H9 (cell line): ENCODE results near the gene SWSAP1. TPM values are rescaled to one million over a fixed set of nuclear protein-coding genes. Genes with fewer than 3 reads are reported as not detected.

Source experiments
- DNase-seq: peaks from one replicate; pipeline ENCODE4 v3.0.0-alpha.2; 2017
- H2AFZ ChIP-seq: one replicate; pipeline ENCODE4 v1.6.1; 2013; ENCODE audit warnings: mild to moderate bottlenecking, low read length, control low read depth, moderate library complexity
- H2AK5ac ChIP-seq: 2 replicates; pipeline ENCODE4 v1.6.1; 2013; ENCODE audit warnings: low read length, control low read depth, mixed read lengths; ENCODE audit not compliant: insufficient read length
- H2BK120ac ChIP-seq: one replicate; pipeline ENCODE4 v1.6.1; 2013; ENCODE audit warnings: low read depth, mild to moderate bottlenecking, low read length, control low read depth, inconsistent platforms; ENCODE audit not compliant: poor library complexity, severe bottlenecking
- H2BK12ac ChIP-seq: 2 replicates; pipeline ENCODE4 v1.6.1; 2013; ENCODE audit warnings: low read length, control low read depth, mixed read lengths, low read depth; ENCODE audit not compliant: insufficient read length
- H2BK15ac ChIP-seq: 2 replicates; pipeline ENCODE4 v1.6.1; 2013; ENCODE audit warnings: low read depth, low read length, control low read depth
- H2BK20ac ChIP-seq: one replicate; pipeline ENCODE4 v1.6.1; 2013; ENCODE audit warnings: low read depth, mild to moderate bottlenecking, low read length, control low read depth, inconsistent platforms; ENCODE audit not compliant: poor library complexity, severe bottlenecking
- H2BK5ac ChIP-seq: 2 replicates; pipeline ENCODE4 v1.6.1; 2013; ENCODE audit warnings: low read length, control low read depth, mixed read lengths; ENCODE audit not compliant: insufficient read length
- H3K14ac ChIP-seq: 2 replicates; pipeline ENCODE4 v1.6.1; 2013; ENCODE audit warnings: low read length, control low read depth; ENCODE audit not compliant: insufficient read depth
- H3K18ac ChIP-seq: 2 replicates; pipeline ENCODE4 v1.6.1; 2013; ENCODE audit warnings: low read depth, mild to moderate bottlenecking, mixed read lengths, low read length, control low read depth; ENCODE audit not compliant: insufficient read length
- H3K23ac ChIP-seq: 2 replicates; pipeline ENCODE4 v1.6.1; 2013; ENCODE audit warnings: low read length, control low read depth, mixed read lengths, low read depth; ENCODE audit not compliant: insufficient read length
- H3K23me2 ChIP-seq: 2 replicates; pipeline ENCODE4 v1.6.1; 2013; ENCODE audit warnings: low read depth, mild to moderate bottlenecking, mixed read lengths, low read length, control low read depth; ENCODE audit not compliant: insufficient read length, poor library complexity, severe bottlenecking
- H3K27ac ChIP-seq: 2 replicates; pipeline ENCODE4 v1.5.1; 2013; ENCODE audit warnings: low read length, control low read depth, mixed read lengths, low read depth; ENCODE audit not compliant: insufficient read length
- H3K27me3 ChIP-seq: 2 replicates; pipeline ENCODE4 v1.6.1; 2013; ENCODE audit warnings: low read length, control low read depth, inconsistent platforms; ENCODE audit not compliant: insufficient read depth
- H3K4ac ChIP-seq: 2 replicates; pipeline ENCODE4 v1.6.1; 2013; ENCODE audit warnings: low read depth, mild to moderate bottlenecking, control low read depth, inconsistent platforms, low read length, moderate library complexity
- H3K4me1 ChIP-seq: 2 replicates; pipeline ENCODE4 v1.6.1; 2013; ENCODE audit warnings: low read length, control low read depth, inconsistent platforms; ENCODE audit not compliant: insufficient read depth
- H3K4me2 ChIP-seq: 2 replicates; pipeline ENCODE4 v1.6.1; 2013; ENCODE audit warnings: low read length, control low read depth, mixed read lengths; ENCODE audit not compliant: insufficient read length, insufficient read depth
- H3K56ac ChIP-seq: 2 replicates; pipeline ENCODE4 v1.6.1; 2013; ENCODE audit warnings: low read depth, mild to moderate bottlenecking, mixed read lengths, low read length, control low read depth; ENCODE audit not compliant: insufficient read length
- H3K79me1 ChIP-seq: 2 replicates; pipeline ENCODE4 v1.6.1; 2013; ENCODE audit warnings: low read depth, mild to moderate bottlenecking, moderate library complexity, low read length, control low read depth, inconsistent platforms; ENCODE audit not compliant: insufficient read depth, poor library complexity, severe bottlenecking
- H3K79me2 ChIP-seq: 2 replicates; pipeline ENCODE4 v1.6.1; 2013; ENCODE audit warnings: low read length, control low read depth, inconsistent platforms; ENCODE audit not compliant: insufficient read depth
- H3K9ac ChIP-seq: 2 replicates; pipeline ENCODE4 v1.6.1; 2013; ENCODE audit warnings: low read length, control low read depth, mixed read lengths; ENCODE audit not compliant: insufficient read length; ENCODE audit errors: extremely low read depth
- H3K9me3 ChIP-seq: one replicate; pipeline ENCODE4 v1.6.1; 2013; ENCODE audit warnings: low read depth, low read length, inconsistent platforms; ENCODE audit not compliant: control insufficient read depth
- H3T11ph ChIP-seq: one replicate; pipeline ENCODE4 v1.6.1; 2013; ENCODE audit warnings: mild to moderate bottlenecking, low read length, control low read depth, inconsistent platforms
- H4K20me1 ChIP-seq: one replicate; pipeline ENCODE4 v1.6.1; 2013; ENCODE audit not compliant: control insufficient read depth, insufficient read length, insufficient read depth
- H4K5ac ChIP-seq: 2 replicates; pipeline ENCODE4 v1.6.1; 2013; ENCODE audit warnings: low read depth, mild to moderate bottlenecking, mixed read lengths, low read length, control low read depth; ENCODE audit not compliant: insufficient read length
- H4K8ac ChIP-seq: replicated peaks from 2 replicates; pipeline ENCODE4 v1.6.1; 2013; ENCODE audit warnings: low read length, control low read depth, mixed read lengths, low read depth; ENCODE audit not compliant: insufficient read length
- H4K91ac ChIP-seq: 2 replicates; pipeline ENCODE4 v1.6.1; 2013; ENCODE audit warnings: low read depth, mild to moderate bottlenecking, moderate library complexity, mixed read lengths, low read length, control low read depth; ENCODE audit not compliant: insufficient read length
- H3K27ac Mint-ChIP-seq, 3 experiments: 2 replicates in 2 of 3; 3 replicates in 1 of 3; pipeline ENCODE4 v1.8.0; 2020 to 2021; ENCODE audit warnings: mixed read lengths in 3 of 3, mild to moderate bottlenecking in 1 of 3, moderate library complexity in 1 of 3
- H3K27me3 Mint-ChIP-seq: 2 replicates; pipeline ENCODE4 v1.8.0; 2021; ENCODE audit warnings: low read depth, mild to moderate bottlenecking, moderate library complexity, mixed read lengths
- H3K36me3 Mint-ChIP-seq, 3 experiments: 2 replicates in 2 of 3; 3 replicates in 1 of 3; pipeline ENCODE4 v1.8.0; 2020 to 2021; ENCODE audit warnings: low read depth in 3 of 3, mixed read lengths in 3 of 3; ENCODE audit not compliant: insufficient read depth in 1 of 3
- H3K4me1 Mint-ChIP-seq, 2 experiments: 2 replicates each; pipeline ENCODE4 v1.8.0; 2020; ENCODE audit warnings: mixed read lengths in 2 of 2
- H3K4me3 Mint-ChIP-seq, 2 experiments: 2 replicates in 1 of 2; 3 replicates in 1 of 2; pipeline ENCODE4 v1.8.0; 2020 to 2021; ENCODE audit warnings: mild to moderate bottlenecking in 2 of 2, mixed read lengths in 2 of 2, moderate library complexity in 1 of 2
- H3K9me3 Mint-ChIP-seq, 2 experiments: 2 replicates in 1 of 2; 3 replicates in 1 of 2; pipeline ENCODE4 v1.8.0; 2020; ENCODE audit warnings: mild to moderate bottlenecking in 2 of 2, mixed read lengths in 2 of 2, moderate library complexity in 1 of 2
- CTCF ChIP-seq: fragments of 200-600 bp; sonication (generic); conservative IDR thresholded peaks from 3 replicates; pipeline ENCODE4 v1.8.0; 2021; ENCODE audit warnings: antibody characterized with exemption, mild to moderate bottlenecking
- WGBS: extraction: QIAGEN DNeasy Blood & Tissue Kit; methylation state at CpG from one replicate; pipeline ENCODE4 v1.1.7; 2013; ENCODE audit warnings: missing lambda C conversion rate, low lambda C conversion rate, mixed read lengths; ENCODE audit not compliant: insufficient read length; ENCODE audit errors: extremely low coverage; 5-methylcytosine and 5-hydroxymethylcytosine counted together
- total RNA-seq: library from RNA; stranded (reverse); gene quantifications from 2 replicates; pipeline ENCODE4 v1.2.1, GENCODE V29; 2021

The SWSAP1 gene
- total RNA-seq, 1 experiment from 2014 or later: 3.8 TPM

DNA sequence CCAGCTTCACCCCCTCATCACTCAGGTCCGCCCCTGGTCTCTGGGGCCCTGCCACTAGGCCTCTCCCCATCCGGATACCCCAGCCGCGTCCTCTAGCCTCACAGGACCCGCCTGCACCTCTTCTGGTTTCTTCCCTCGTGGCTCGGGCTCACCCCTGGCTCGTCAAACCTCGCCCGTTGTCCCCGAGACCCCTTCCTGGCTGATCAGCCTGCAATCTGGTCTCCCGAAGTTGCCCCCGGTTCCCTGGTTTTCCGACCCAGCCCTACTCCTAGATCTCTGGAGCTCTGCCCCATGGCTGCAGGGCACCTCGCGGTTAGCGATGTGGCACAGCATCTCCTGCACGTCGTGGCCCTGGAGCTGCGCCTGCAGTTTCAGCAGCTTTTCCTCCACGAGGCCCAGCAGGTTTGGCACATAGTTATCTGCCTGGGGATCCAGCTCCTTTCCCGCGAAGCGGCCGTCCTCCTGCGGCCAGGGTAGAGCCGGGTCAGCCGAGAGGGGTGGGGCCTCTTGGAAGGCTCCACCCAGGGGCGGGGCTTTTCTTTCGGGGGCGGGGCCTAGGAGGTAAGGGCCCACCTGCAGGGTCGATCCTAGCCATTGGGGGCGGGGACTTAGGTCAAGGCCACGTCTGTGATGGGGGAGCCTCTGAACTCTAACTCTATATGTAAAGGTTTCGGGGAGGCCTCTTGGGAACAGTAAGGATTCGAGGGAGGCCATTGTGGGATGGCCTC is 47.1 kb downstream of the SWSAP1 start:
- Histone ChIP-seq H2BK20ac (no peak overlapping the region), H4K20me1 (no peaks in the 10 kb centered on the region), H2BK120ac (no peak overlapping the region), H4K91ac (no peak overlapping the region), H2BK5ac (no peak overlapping the region), H3K79me1 (no peaks in the 10 kb centered on the region), H3K9me3 (no peaks in the 10 kb centered on the region), H4K8ac (no peak overlapping the region), H2BK15ac (no peak overlapping the region), H3K4ac (no peak overlapping the region), H3K14ac (no peak overlapping the region), H2BK12ac (no peak overlapping the region), H3K4me1 (no peaks in the 10 kb centered on the region), H3T11ph (no peak overlapping the region), H2AK5ac (no peak overlapping the region), H3K9ac (peak overlapping the region; percentile 23), H2AFZ (peak overlapping the region; percentile 70), H3K56ac (no peak overlapping the region), H3K23ac (no peak overlapping the region), H3K23me2 (peaks cover 32% of the 10 kb centered on the region), H3K18ac (peak overlapping the region; percentile 32), H3K79me2 (no peaks in the 10 kb centered on the region), H3K4me2 (peak overlapping the region; percentile 72), H3K27me3 (no peaks in the 10 kb centered on the region; the same call in 1 of the 2 replicates), H3K27ac (no peak overlapping the region), H4K5ac (no peak overlapping the region)
- peak; percentile 92 for DNase-seq
- peak overlapping the region; percentile 90 to 95 (median 90); a peak in 4 of 7 replicates for H3K27ac Mint-ChIP-seq
- peaks cover 23 to 31% of the 10 kb centered on the region in 2 experiments for H3K4me1 Mint-ChIP-seq
- TF ChIP-seq CTCF: no peak
- WGBS: no CpG with 5 or more reads among the region's 36 CpGs
- H3K27me3 Mint-ChIP-seq: peaks cover 27% of the 10 kb centered on the region
- H3K36me3 Mint-ChIP-seq: peaks cover 0 to 3% (median 2%) of the 10 kb centered on the region in 3 experiments; a peak in 3 of 7 replicates
- H3K4me3 Mint-ChIP-seq: peak overlapping the region; percentile 69 to 92
- no peaks in the 10 kb centered on the region; a peak in 2 of 5 replicates for H3K9me3 Mint-ChIP-seq
